Breast epithelium (tissue), 4 donors: ENCODE results near the gene KRT35. TPM values are rescaled to one million over a fixed set of nuclear protein-coding genes. Genes with fewer than 3 reads are reported as not detected.
A peak's percentile ranks its signal among the peaks of the same experiment; 100 is the strongest.

Experiments used
- DNase-seq, 2 donors: peaks; one replicate each; pipeline ENCODE4 v3.0.0-alpha.2; 2019; ENCODE audit warnings: low spot score in 2 of 2
- H3K27ac ChIP-seq, 2 donors: fragments of 200-600 bp; sonication (generic) in 1 of 2; one replicate each; pipeline ENCODE4 v1.5.1; 2016 to 2019; ENCODE audit warnings: mild to moderate bottlenecking in 1 of 2
- H3K27me3 ChIP-seq, 2 donors: fragments of 200-600 bp; sonication (generic) in 1 of 2; one replicate each; pipeline versions ENCODE4 v1.5.1 to v1.6.0; 2017 to 2019; ENCODE audit warnings: control low read depth in 1 of 2, mild to moderate bottlenecking in 1 of 2
- H3K36me3 ChIP-seq: fragments of 200-600 bp; one replicate; pipeline ENCODE4 v1.5.1; 2019
- H3K4me1 ChIP-seq, 2 donors: fragments of 200-600 bp; sonication (generic); one replicate each; pipeline ENCODE4 v1.5.1; 2016 to 2019; ENCODE audit warnings: control low read depth in 1 of 2
- H3K4me3 ChIP-seq, 3 donors: fragments of 200-600 bp; sonication (generic); 1 replicate in 2 of 3; 2 replicates in 1 of 3; pipeline ENCODE4 v1.5.1; 2016 to 2019; ENCODE audit warnings: mild to moderate bottlenecking in 3 of 3, moderate library complexity in 2 of 3
- H3K9me3 ChIP-seq, 2 donors: fragments of 200-600 bp; sonication (generic) in 1 of 2; one replicate each; pipeline ENCODE4 v1.5.1; 2016 to 2019; ENCODE audit warnings: control low read depth in 1 of 2
- CTCF ChIP-seq, 3 donors: fragments of 450-650 bp; IDR thresholded peaks; one replicate each; pipeline ENCODE4 v1.5.1; 2016 to 2017; ENCODE audit warnings: antibody characterized with exemption in 3 of 3, mild to moderate bottlenecking in 3 of 3, moderate library complexity in 3 of 3
- POLR2A ChIP-seq: fragments of 450-650 bp; IDR thresholded peaks from one replicate; pipeline ENCODE4 v1.6.1; 2016; ENCODE audit warnings: antibody characterized with exemption, mild to moderate bottlenecking, moderate library complexity
- POLR2AphosphoS5 ChIP-seq, 3 donors: sonication (generic); formaldehyde crosslinking; IDR thresholded peaks; one replicate each; pipeline ENCODE4 v1.6.1; 2017; ENCODE audit warnings: antibody characterized with exemption in 3 of 3
- intact Hi-C: fragments of 100-400 bp; cut with DNase I; formaldehyde crosslinking; loops from one replicate; pipeline ENCODE4 v1.15.1; 2023; ENCODE audit warnings: low total_unique reads
- total RNA-seq, 3 donors: library from RNA; depleted of rRNA; stranded (reverse); fragments of >200 nt; gene quantifications; one replicate each; pipeline ENCODE4 v1.1.0, GENCODE V29; 2016

KRT35 gene
- total RNA-seq, 3 donors from 2014 or later = not detected

- intact Hi-C loops = no loop called here
- Histone ChIP-seq H3K36me3 (no peaks in the 10 kb centered on the region), H3K4me1 (no peaks in the 10 kb centered on the region), H3K4me3 (no peak overlapping the region), H3K27ac (peak overlapping the region in 1 of 2 donors; percentile 44), H3K27me3 (no peaks in the 10 kb centered on the region), H3K9me3 (no peaks in the 10 kb centered on the region)
- TF ChIP-seq POLR2A (no peak), POLR2AphosphoS5 (IDR thresholded peaks at IDR 0.05) (no peak), CTCF (IDR thresholded peaks at IDR 0.05) (no peak)
- no peak for DNase-seq
These were observed 31.7 kb upstream of the KRT35 start for GRCh38 chr17:41512546-41513167.

- H3K9me3 ChIP-seq = no peaks in the 10 kb centered on the region
- no peak overlapping the region for H3K4me3 ChIP-seq
- H3K36me3 ChIP-seq = no peaks in the 10 kb centered on the region
- intact Hi-C loops = no loop called here
- peak overlapping the region; percentile 41 to 44 for H3K27ac ChIP-seq
- no peak for TF ChIP-seq CTCF (IDR thresholded peaks at IDR 0.05)
- no peak for DNase-seq
- H3K27me3 ChIP-seq = no peaks in the 10 kb centered on the region
- no peaks in the 10 kb centered on the region for H3K4me1 ChIP-seq
These were observed 30.8 kb upstream of the KRT35 start for GRCh38 chr17:41511716-41512115.

- Histone ChIP-seq H3K9me3 (no peaks in the 10 kb centered on the region), H3K27ac (peak overlapping the region; percentile 41 to 44), H3K4me3 (no peak overlapping the region), H3K36me3 (no peaks in the 10 kb centered on the region), H3K4me1 (no peaks in the 10 kb centered on the region), H3K27me3 (no peaks in the 10 kb centered on the region)
- TF ChIP-seq POLR2A (no peak), POLR2AphosphoS5 (IDR thresholded peaks at IDR 0.05) (no peak), CTCF (IDR thresholded peaks at IDR 0.05) (no peak)
- DNase-seq = no peak
- intact Hi-C loops = no loop called here
These were observed 30.2 kb upstream of the KRT35 start for GRCh38 chr17:41511116-41511515.

GRCh38 chr17:41510251-41511065 is 29.5 kb upstream of the KRT35 start:
- Histone ChIP-seq H3K27me3 (no peaks in the 10 kb centered on the region), H3K36me3 (no peaks in the 10 kb centered on the region), H3K4me3 (no peak overlapping the region), H3K4me1 (no peaks in the 10 kb centered on the region), H3K27ac (peak overlapping the region; percentile 41 to 44), H3K9me3 (no peaks in the 10 kb centered on the region)
- intact Hi-C loops = no loop called here
- no peak for TF ChIP-seq CTCF (IDR thresholded peaks at IDR 0.05)
- no peak for DNase-seq

- intact Hi-C loops = no loop called here
- H3K36me3 ChIP-seq = no peaks in the 10 kb centered on the region
- no peak overlapping the region for H3K4me3 ChIP-seq
- H3K9me3 ChIP-seq = no peaks in the 10 kb centered on the region
- H3K27ac ChIP-seq = peak overlapping the region in 1 of 2 donors; percentile 50
- no peak for TF ChIP-seq POLR2A
- TF ChIP-seq CTCF (IDR thresholded peaks at IDR 0.05) = no peak
- no peak for TF ChIP-seq POLR2AphosphoS5 (IDR thresholded peaks at IDR 0.05)
- no peak for DNase-seq
- no peaks in the 10 kb centered on the region for H3K27me3 ChIP-seq
- H3K4me1 ChIP-seq = no peaks in the 10 kb centered on the region
These were observed 26.4 kb upstream of the KRT35 start for GRCh38 chr17:41507315-41507880.
